GM18907 (cell line): ENCODE data around the gene MAP3K5.
"Not testable (repeated sequence)": the region's sequence is repeated elsewhere in the genome, so short reads cannot be mapped to it uniquely, and the experiment has no call there.

Experiments used
- ATAC-seq: cut with Tn5 transposase; IDR thresholded peaks from one replicate; pipeline ENCODE4 v1.9.1; 2021; ENCODE audit warnings: mild to moderate bottlenecking, moderate library complexity; ENCODE audit not compliant: unreplicated experiment

MAP3K5 gene

GRCh38 chr6:136591617-136592016 lies 200.7 kb downstream of the MAP3K5 start:
- no peak for ATAC-seq

- ATAC-seq = not testable (repeated sequence)
Observed at GRCh38 chr6:136590846-136591245, 201.4 kb downstream of the MAP3K5 start.

- no peak for ATAC-seq
Observed at GRCh38 chr6:136587527-136587926, 204.8 kb downstream of the MAP3K5 start.

GRCh38 chr6:136586295-136586694 lies 206.0 kb downstream of the MAP3K5 start:
- no peak for ATAC-seq

GRCh38 chr6:136585523-136585922 lies 206.8 kb downstream of the MAP3K5 start:
- not testable (repeated sequence) for ATAC-seq

GRCh38 chr6:136584290-136584689 lies 208.0 kb downstream of the MAP3K5 start:
- ATAC-seq = not testable (repeated sequence)

- no peak for ATAC-seq
Observed at GRCh38 chr6:136582711-136583471, 209.4 kb downstream of the MAP3K5 start.

GRCh38 chr6:136579800-136580199 lies 212.5 kb downstream of the MAP3K5 start:
- no peak for ATAC-seq

GRCh38 chr6:136576821-136577220 lies 215.5 kb downstream of the MAP3K5 start:
- no peak for ATAC-seq

- ATAC-seq = no peak
Observed at GRCh38 chr6:136571496-136571895, 220.8 kb downstream of the MAP3K5 start.

- ATAC-seq = no peak
Observed at GRCh38 chr6:136571065-136571464, 221.2 kb downstream of the MAP3K5 start.

GRCh38 chr6:136568129-136568528 lies 224.1 kb downstream of the MAP3K5 start:
- ATAC-seq = no peak

- ATAC-seq = no peak
Observed at GRCh38 chr6:136567688-136568087, 224.6 kb downstream of the MAP3K5 start.

GRCh38 chr6:136566851-136567250 lies 225.4 kb downstream of the MAP3K5 start:
- ATAC-seq = no peak

- ATAC-seq = no peak
Observed at GRCh38 chr6:136566007-136566487, 226.2 kb downstream of the MAP3K5 start.

- ATAC-seq = no peak
Observed at GRCh38 chr6:136564180-136564579, 228.1 kb downstream of the MAP3K5 start.

- no peak for ATAC-seq
Observed at GRCh38 chr6:136563386-136564152, 228.7 kb downstream of the MAP3K5 start.

GRCh38 chr6:136562211-136562610 lies 230.1 kb downstream of the MAP3K5 start:
- no peak for ATAC-seq

- no peak for ATAC-seq
Observed at GRCh38 chr6:136553166-136553787, 239.0 kb downstream of the MAP3K5 start.

GRCh38 chr6:136552054-136552453 lies 240.2 kb downstream of the MAP3K5 start:
- ATAC-seq = no peak

- ATAC-seq = no peak
Observed at GRCh38 chr6:136551103-136551502, 241.2 kb downstream of the MAP3K5 start.
